Measurements from ENCODE around the gene TRIM2.

The TRIM2 gene

DNA sequence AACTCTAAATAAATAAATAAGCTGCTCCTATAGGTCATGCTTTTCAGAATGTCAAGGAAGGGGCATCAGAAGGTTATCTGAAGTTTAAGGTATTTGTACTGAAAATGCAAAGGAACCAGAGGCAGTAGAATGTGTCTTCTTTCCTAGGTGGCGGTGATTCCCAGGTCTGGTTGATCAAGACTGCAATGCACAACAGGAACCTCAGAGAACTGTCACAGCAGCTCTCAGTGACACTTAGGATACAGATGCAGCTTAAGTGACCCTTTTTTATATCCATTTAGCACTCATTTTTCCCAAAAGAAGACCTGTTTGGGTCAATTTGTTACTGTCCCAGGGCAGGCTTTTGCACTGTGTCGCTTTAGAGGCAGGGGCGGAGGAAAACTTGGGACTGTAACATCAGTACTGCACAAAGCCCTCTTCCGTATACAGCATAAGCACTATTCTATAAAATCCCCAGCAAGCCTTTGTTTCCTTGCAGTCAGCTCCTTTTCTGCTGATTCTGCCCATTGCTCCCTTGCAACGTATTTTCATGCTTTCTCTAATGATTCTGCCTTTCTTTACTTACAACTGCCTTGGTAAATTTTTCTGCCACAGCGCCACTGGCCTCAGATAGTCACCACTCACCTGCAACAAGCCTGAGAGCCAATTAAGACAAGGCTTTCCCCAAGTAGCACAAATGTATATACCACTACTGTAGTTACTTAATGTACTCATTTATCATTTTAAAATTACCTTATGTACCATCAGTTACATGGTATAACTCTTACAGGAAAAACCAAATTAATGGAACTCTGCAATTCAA lies 138.7 kb downstream of the TRIM2 start:
- FAIRE-seq: no peak

- FAIRE-seq: no peak
These were observed 140.1 kb downstream of the TRIM2 start, which contains the start of gene MND1 for GRCh38 chr4:153344131-153345011. TSS of gene MND1 (plus strand) at chr4:153344688. CDS start at chr4:153344738, 50 bp downstream.

GRCh38 chr4:153345012-153345981 lies 141.1 kb downstream of the TRIM2 start:
- no peak for FAIRE-seq

DNA sequence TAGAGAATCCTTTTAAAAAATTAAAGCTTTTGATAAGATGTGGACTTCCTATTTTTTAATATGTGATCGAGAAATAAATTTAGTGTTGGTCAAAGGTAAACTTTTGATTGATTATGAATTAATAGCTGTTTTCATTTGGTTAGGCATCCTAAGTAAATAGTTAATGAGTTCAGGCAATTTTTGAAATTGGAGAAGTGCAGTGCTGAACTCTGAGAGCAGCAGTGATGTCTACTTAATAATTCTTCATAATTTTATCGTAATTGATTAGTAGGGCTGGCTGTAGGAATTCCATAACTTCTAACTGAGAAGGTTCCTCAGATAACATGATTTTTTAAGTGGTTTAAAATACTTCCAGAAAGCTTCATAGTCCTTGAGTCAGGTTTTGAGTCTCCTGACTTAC lies 141.8 kb downstream of the TRIM2 start:
- no peak for FAIRE-seq

GRCh38 chr4:153346563-153346962 lies 142.3 kb downstream of the TRIM2 start:
- FAIRE-seq: no peak

DNA sequence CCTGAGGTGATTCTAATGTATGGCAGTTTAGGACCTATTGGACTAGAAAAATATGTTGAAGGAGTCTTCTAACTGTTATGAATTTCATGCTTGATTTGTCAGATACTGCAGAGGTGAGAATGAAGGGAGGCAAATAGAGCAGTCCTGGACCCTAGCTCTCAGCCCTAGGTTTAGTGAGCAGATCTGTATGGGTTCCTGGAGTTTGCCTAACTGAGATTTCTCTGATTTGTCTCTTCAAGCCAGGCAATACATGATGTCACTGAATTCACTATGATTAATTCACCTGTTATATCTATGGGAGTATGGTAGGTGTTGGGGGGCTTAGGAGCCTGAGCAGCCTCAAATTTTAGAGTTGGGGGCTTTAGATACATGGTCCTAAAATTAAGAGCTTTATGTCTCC lies 142.9 kb downstream of the TRIM2 start:
- FAIRE-seq: no peak

DNA sequence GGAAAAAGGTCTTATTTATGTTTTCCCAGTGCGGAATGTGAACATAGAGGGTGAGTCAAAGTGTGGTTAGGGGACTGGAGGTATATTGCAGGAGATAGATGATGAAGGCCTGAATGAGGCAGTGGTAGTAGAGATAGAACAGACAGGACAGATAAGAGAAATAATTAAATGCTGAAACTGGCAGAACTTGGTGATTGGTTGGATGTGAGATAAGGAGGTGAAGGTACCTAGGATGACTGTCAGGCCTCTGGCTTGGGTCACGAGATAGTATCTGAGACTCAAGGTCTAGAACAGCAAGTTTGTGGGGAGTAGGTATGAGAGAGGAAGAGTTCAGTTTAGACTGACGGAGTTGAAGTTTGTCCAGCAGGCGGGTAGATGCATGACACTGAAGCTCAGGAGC lies 143.8 kb downstream of the TRIM2 start:
- no peak for FAIRE-seq

DNA sequence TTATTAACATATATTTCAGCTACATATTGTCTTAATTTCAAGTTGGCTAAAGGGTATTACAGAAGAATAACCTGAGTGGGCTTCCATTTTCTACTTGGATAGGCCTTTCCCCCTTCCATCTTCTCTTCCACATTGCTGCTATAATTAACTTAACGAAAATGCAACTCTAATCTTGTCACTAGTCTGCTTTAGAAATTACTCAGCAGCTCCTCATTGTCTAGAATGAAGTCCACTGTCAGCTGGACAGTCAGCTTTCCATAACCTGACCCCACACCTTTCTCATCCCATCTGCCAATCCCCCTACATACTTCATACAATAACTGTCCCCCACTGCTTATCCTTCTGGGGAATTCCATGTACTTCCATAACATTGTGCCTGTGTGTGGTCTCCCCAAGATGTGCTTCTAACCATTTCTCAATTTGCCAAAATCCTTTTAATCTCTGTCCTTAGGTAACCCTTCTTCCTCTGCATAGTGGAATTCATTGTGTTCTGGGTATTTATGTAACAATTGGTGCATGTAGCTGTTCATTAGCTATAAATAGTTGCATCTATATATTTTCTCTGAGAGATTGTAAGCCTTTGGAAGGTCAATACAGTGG lies 145.1 kb downstream of the TRIM2 start:
- FAIRE-seq: no peak

GRCh38 chr4:153362184-153362583 lies 157.9 kb downstream of the TRIM2 start:
- FAIRE-seq: no peak

GRCh38 chr4:153364061-153364460 lies 159.8 kb downstream of the TRIM2 start:
- FAIRE-seq: no peak

- no peak for FAIRE-seq
These were observed 160.8 kb downstream of the TRIM2 start for GRCh38 chr4:153365003-153365402.

- no peak for FAIRE-seq
These were observed 162.2 kb downstream of the TRIM2 start for GRCh38 chr4:153366486-153366885.

DNA sequence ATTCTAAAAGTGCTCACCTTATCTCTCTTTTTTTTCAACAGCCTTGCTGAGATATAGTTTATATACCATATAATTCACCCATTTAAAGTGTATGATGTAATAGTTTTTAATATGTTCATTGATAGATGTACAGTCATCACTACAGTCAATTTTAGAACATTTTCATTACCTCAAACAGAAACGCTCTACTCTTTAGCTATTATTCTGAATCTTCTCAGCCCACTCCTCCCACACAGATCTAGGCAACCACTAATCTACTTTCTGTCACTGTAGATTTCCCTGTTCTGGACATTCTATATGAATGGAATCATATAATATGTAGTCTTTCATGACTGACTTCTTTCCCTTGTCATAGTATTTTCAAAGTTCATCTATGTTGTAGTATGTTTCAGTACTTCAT lies 162.8 kb downstream of the TRIM2 start:
- no peak for FAIRE-seq

GRCh38 chr4:153369021-153369420 lies 164.8 kb downstream of the TRIM2 start:
- no peak for FAIRE-seq

- FAIRE-seq: no peak
These were observed 167.5 kb downstream of the TRIM2 start for GRCh38 chr4:153371701-153372234.

DNA sequence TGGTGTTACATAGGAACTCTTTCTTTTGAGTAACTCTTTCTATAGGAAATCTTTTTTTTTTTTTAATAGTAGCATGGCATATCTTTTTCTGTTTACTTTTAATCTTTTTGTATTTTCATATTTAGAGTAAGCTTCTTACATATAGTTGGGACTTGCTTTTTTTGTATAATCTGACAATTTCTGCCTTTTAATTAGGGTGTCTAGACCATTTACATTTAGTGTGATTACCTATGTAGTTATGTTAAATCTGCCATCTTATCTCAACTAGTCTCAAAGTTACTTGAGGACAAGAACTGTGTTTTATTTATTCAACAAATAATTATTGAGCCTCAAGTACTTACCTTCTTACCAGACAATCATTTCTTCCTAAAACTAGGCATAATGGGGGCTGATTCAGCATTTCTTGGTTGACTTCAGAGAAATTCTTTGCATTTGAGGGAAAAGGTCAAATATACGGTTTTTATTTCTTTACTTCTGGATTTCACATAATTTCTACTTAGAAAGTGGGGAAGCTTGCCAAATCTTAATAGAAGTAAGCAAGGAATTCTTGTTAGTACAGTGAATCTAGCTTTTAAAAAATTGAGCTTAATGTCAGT lies 168.8 kb downstream of the TRIM2 start:
- FAIRE-seq: no peak

DNA sequence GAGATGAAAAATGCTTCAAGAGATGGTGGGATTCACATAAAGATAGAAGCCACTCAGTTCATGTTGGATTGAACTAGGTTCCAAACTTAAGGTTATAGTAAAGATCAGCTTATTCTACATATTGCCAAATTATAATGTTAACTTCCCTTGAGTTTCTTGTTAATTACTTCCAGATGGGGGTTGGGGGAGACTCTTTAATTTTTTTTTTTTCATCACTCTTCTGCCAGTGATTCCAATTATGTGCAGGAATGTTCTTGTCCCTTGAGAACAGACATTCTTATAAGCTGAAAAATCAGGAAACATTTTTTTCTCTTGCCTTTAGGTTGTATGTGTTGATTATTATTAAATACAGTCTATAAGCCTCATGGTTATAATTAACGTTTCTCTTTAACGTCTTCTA lies 170.2 kb downstream of the TRIM2 start:
- no peak for FAIRE-seq

DNA sequence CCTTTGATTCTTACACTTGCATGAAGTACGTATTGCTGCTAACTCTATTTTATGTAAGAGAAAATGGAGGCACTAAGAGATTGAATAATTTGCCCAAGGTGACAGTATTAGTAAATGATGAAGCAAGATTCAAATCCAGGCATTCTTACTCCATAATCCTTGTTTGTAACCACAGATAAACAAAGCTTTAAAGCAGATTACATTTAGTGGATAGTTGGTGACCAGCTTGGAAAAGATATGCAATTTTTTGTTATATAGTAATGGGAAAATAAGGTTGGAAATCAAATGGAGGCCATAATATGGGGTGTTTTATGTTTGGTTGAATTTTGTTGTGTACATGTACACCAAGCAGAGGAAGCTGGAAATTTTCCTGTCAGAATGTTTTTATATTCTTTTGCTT lies 171.1 kb downstream of the TRIM2 start:
- FAIRE-seq: no peak

DNA sequence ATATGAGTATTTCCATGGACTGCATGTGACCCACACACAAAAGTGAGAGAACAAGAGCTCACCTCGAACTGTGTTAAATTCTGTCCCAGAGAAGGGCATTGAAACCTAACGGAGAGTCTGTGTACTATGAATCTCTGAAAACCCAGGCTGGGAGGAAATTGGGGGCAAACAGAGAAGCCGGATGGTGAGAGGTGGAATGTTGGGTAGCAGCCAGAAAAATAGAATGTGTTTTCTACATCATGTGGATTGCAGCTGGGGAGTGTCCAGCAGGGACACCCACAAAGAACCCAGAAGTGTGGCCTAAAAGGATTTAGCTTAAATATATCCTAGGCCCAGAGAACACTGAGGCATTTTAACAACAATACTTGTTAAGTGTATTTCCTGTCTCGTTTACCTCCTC lies 178.9 kb downstream of the TRIM2 start:
- FAIRE-seq: no peak

DNA sequence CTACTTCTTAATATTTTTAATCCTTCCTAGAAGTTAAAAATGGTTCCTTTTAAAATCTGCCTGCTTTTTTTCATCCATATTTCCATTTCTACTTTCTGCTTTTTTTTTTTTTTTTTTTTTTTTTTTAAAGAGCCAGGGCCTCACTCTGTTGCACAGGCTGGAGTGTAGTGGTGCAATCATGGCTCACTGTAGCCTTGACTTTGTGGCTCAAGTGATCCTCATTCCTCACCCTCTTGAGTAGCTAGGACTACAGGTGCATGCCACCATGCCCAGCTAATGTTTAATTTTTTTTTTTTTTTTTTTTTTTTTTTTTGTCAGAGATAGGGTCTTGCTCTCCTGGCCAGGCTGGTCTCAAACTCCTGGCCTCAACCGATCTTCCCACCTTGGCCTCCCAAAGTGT lies 179.9 kb downstream of the TRIM2 start:
- FAIRE-seq: no peak

DNA sequence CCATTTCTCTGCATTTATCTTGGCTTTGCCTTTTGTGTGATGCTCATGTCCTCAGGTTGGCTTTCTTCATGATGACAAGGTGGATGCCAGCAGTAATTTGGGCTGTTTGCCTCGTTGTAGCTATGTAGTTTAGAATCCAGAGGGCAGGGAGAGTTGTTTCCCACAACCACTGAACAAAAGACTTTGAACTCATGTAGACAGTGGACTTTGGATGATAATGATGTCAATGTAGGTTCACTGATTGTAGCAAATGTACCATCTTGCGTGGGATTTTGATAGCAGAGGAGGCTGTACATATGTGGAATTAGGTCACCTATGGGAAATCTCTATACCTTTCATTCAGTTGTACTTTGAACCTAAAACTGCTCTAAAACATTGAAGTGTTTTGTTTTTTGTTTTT lies 181.5 kb downstream of the TRIM2 start:
- FAIRE-seq: no peak

DNA sequence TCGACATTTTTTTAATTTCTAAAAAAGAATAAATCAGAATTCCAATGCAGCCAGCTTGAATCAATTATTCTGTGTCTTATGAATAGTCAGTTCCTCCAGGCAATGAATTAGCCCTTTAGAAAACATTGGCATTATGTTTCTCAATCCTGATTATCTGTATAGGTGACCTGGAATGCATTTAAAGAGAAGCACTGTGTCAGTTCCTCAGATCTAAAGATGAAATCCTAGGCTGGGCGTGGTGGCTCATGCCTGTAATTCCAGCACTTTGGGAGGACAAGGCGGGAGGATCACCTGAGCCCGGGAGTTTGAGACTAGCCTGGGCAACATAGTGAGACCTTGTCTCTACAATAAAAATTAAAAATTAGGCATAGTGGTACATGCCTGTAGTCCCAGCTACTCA lies 183.7 kb downstream of the TRIM2 start:
- FAIRE-seq: no peak
